D721Med (cell line): ENCODE data around the gene DDX21.
"Not testable (repeated sequence)": the region's sequence is repeated elsewhere in the genome, so short reads cannot be mapped to it uniquely, and the experiment has no call there.

Source experiments
- DNase-seq: peaks from one replicate; pipeline ENCODE4 v3.0.0; 2011; ENCODE audit warnings: low spot score; ENCODE audit not compliant: insufficient read length
- FAIRE-seq: peaks from 2 replicates; lab custom pipeline; 2011; peaks lifted over from hg19 to GRCh38; lab: Jason Lieb, UNC
- CTCF ChIP-seq: IDR thresholded peaks from 2 replicates; pipeline ENCODE4 v1.5.1; 2012; ENCODE audit warnings: mild to moderate bottlenecking, control low read depth; ENCODE audit not compliant: insufficient read depth; ENCODE audit errors: missing control alignments

DDX21 gene

GRCh38 chr10:68973975-68974374 lies 18.0 kb downstream of the DDX21 start:
- no peak for DNase-seq
- FAIRE-seq: no peak
- no peak for TF ChIP-seq CTCF

- FAIRE-seq: not testable (repeated sequence)
These were observed 20.0 kb downstream of the DDX21 start for GRCh38 chr10:68975936-68976473.

GRCh38 chr10:68979738-68980137 lies 23.8 kb downstream of the DDX21 start:
- not testable (repeated sequence) for DNase-seq, FAIRE-seq

More at GRCh38 chr10:68975936-68976473, 20.0 kb downstream of the DDX21 start:
- not testable (repeated sequence) for DNase-seq

- DNase-seq: no peak
- TF ChIP-seq CTCF: no peak
- no peak for FAIRE-seq
These were observed 25.1 kb downstream of the DDX21 start for GRCh38 chr10:68981074-68981473.

GRCh38 chr10:68982389-68982788 lies 26.4 kb downstream of the DDX21 start:
- no peak for TF ChIP-seq CTCF
- no peak for FAIRE-seq
- no peak for DNase-seq

GRCh38 chr10:68987611-68988010 lies 31.6 kb downstream of the DDX21 start:
- no peak for TF ChIP-seq CTCF
- FAIRE-seq (no peak), DNase-seq (no peak)

GRCh38 chr10:68988530-68989316 lies 32.8 kb downstream of the DDX21 start, which contains the start of gene KIFBP:
Gene KIFBP (plus strand): TSS chr10:68988803. CDS start chr10:68988833, 30 bp downstream.
- FAIRE-seq (peak; percentile 81), DNase-seq (peak; percentile 75)
- TF ChIP-seq CTCF: peak; percentile 56

- FAIRE-seq (no peak), DNase-seq (no peak)
- TF ChIP-seq CTCF: no peak
These were observed 33.5 kb downstream of the DDX21 start for GRCh38 chr10:68989317-68989990.
